GM21423 (cell line): ENCODE measurements around the gene TSEN2.

Experiments used
- ATAC-seq: cut with Tn5 transposase; IDR thresholded peaks from one replicate; pipeline ENCODE4 v1.9.1; 2021; ENCODE audit warnings: mild to moderate bottlenecking, moderate library complexity; ENCODE audit not compliant: unreplicated experiment

TSEN2 gene

DNA sequence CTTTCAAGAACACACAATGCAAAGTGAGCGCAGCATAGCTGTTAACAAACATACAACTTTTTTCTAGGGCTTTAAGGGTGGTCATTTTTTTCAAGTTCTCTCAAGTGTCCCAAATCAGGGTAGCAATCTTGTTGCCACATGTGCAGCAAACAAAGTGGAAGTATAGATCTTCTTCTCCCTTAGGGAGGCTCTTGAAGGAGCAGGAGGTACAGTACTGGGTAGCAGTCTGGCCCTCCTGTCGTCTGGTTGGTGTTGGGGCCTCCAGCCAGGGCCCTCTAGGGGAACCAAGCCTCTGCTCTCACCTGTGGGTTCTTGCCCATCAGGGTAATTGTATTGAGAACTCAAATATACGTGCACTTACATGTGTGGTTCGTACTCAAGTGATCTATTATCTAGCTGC is 98.5 kb downstream of the TSEN2 start:
- ATAC-seq, result no peak
